ENCODE data around the gene TMEM132C. TPM values are rescaled to one million over a fixed set of nuclear protein-coding genes. Genes with fewer than 3 reads are reported as not detected.

Gene TMEM132C
- total RNA-seq, 4 donors from 2014 or later: 2.0 to 3.7 (median 3.0) TPM

- no peak for DNase-seq (ENCODE audit: low spot score in 2 of 2)
- intact Hi-C loops (cut with DNase I; ENCODE audit: low total_unique reads): no loop called here
- no peak for TF ChIP-seq POLR2A (IDR thresholded peaks at IDR 0.05)
- no peak for TF ChIP-seq CTCF (IDR thresholded peaks at IDR 0.05)
- 82 to 85% methylated on average over 2 of the region's 2 CpGs for WGBS, 2 donors
- no peak overlapping the region for H3K4me3 ChIP-seq (ENCODE audit: low read depth, poor library complexity, severe bottlenecking)
Observed at GRCh38 chr12:128690641-128691040, 423.7 kb downstream of the TMEM132C start.

GRCh38 chr12:128693115-128693514, 426.1 kb downstream of the TMEM132C start:
- TF ChIP-seq POLR2A (IDR thresholded peaks at IDR 0.05) (no peak), CTCF (IDR thresholded peaks at IDR 0.05) (no peak)
- intact Hi-C loops (cut with DNase I; ENCODE audit: low total_unique reads): no loop called here

GRCh38 chr12:128693771-128694170, 426.8 kb downstream of the TMEM132C start:
- intact Hi-C loops (cut with DNase I; ENCODE audit: low total_unique reads): no loop called here
- H3K4me3 ChIP-seq (ENCODE audit: low read depth, poor library complexity, severe bottlenecking): no peak overlapping the region
- 68 to 76% methylated on average over 8 of the region's 8 CpGs for WGBS, 2 donors
- no peak for DNase-seq (ENCODE audit: low spot score in 2 of 2)
- no peak for TF ChIP-seq POLR2A (IDR thresholded peaks at IDR 0.05)

More at GRCh38 chr12:128693115-128693514, 426.1 kb downstream of the TMEM132C start:
- WGBS, 2 donors: 81 to 91% methylated on average over 4 of the region's 4 CpGs
- DNase-seq (ENCODE audit: low spot score in 2 of 2): no peak
- H3K4me3 ChIP-seq (ENCODE audit: low read depth, poor library complexity, severe bottlenecking): no peak overlapping the region

- intact Hi-C loops (cut with DNase I; ENCODE audit: low total_unique reads): no loop called here
- DNase-seq (ENCODE audit: low spot score in 2 of 2): no peak
- no peak overlapping the region for H3K4me3 ChIP-seq (ENCODE audit: low read depth, poor library complexity, severe bottlenecking)
- WGBS, 2 donors: 77 to 82% methylated on average over 4 of the region's 4 CpGs
- TF ChIP-seq CTCF (IDR thresholded peaks at IDR 0.05): no peak
- TF ChIP-seq POLR2A (IDR thresholded peaks at IDR 0.05): no peak
Observed at GRCh38 chr12:128694445-128694844, 427.5 kb downstream of the TMEM132C start.

GRCh38 chr12:128695697-128696096, 428.7 kb downstream of the TMEM132C start:
- 94 to 96% methylated on average over 18 to 22 of the region's 22 CpGs for WGBS, 2 donors
- no peak overlapping the region for H3K4me3 ChIP-seq (ENCODE audit: low read depth, poor library complexity, severe bottlenecking)
- intact Hi-C loops (cut with DNase I; ENCODE audit: low total_unique reads): no loop called here
- DNase-seq (ENCODE audit: low spot score in 2 of 2): no peak
- TF ChIP-seq CTCF (IDR thresholded peaks at IDR 0.05): no peak
- TF ChIP-seq POLR2A (IDR thresholded peaks at IDR 0.05): no peak

GRCh38 chr12:128698301-128698972, 431.5 kb downstream of the TMEM132C start:
- no peak overlapping the region for H3K4me3 ChIP-seq (ENCODE audit: low read depth, poor library complexity, severe bottlenecking)
- TF ChIP-seq POLR2A (IDR thresholded peaks at IDR 0.05): no peak
- TF ChIP-seq CTCF (IDR thresholded peaks at IDR 0.05): no peak
- intact Hi-C loops (cut with DNase I; ENCODE audit: low total_unique reads): no loop called here
- 81 to 86% methylated on average over 12 of the region's 12 CpGs for WGBS, 2 donors
- no peak for DNase-seq (ENCODE audit: low spot score in 2 of 2)

All from lower leg skin (tissue), 4 donors.